A549 treated with AZD2906 at 1 μM for 4 hours (cell line): Measurements from ENCODE around the gene SRSF1. TPM values are rescaled to one million over a fixed set of nuclear protein-coding genes. Genes with fewer than 3 reads are reported as not detected.

ENCODE experiments used
- total RNA-seq: library from RNA; stranded (reverse); fragments of 200-300 nt; extraction: Qiagen RNA extraction; gene quantifications from 5 replicates; pipeline ENCODE4 v1.2.3, GENCODE V29; 2022

The SRSF1 gene, protein sequence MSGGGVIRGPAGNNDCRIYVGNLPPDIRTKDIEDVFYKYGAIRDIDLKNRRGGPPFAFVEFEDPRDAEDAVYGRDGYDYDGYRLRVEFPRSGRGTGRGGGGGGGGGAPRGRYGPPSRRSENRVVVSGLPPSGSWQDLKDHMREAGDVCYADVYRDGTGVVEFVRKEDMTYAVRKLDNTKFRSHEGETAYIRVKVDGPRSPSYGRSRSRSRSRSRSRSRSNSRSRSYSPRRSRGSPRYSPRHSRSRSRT
- total RNA-seq: 220 to 272 TPM (median 241 TPM) in 5 replicates

DNA sequence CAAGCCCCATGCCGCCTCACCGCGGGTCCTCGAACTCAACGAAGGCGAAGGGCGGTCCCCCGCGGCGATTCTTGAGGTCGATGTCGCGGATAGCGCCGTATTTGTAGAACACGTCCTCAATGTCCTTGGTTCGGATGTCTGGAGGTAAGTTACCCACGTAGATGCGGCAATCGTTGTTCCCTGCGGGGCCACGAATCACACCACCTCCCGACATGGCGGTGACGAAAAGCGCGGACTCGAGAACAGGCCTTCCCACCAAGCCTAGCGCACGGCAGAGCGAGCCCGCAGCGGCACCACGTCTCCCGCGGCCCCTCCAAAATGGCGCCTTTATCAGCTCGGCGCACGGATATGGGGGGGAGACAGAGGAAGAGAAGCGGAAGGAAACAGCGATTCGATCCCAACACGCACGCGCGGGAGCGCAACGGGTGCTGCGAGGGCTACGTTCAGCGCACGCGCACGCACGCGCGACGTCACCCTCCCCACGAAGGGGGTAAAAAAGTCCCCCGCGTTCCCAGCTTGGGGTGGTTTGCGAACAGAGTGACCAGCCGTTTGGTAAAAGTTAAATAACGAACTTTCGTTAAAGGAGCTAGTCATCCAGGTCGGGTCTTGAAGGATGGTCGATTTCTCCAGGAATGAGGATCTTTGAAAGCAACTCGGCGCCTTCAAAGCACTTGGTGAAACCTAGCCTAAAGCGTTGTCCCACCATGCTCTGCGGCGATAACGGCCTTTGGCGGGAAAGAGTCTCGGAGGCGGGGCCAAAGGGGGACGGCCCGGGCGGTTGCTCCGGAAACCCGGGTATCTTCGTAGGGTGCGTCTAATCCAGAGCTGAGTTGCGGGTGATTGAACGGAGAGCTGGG, at the start of gene SRSF1:
Gene SRSF1, minus strand, starts transcription at position 323 of the 857 bp plus-strand sequence. Its CDS starts 109 bp downstream, at position 214.

DNA sequence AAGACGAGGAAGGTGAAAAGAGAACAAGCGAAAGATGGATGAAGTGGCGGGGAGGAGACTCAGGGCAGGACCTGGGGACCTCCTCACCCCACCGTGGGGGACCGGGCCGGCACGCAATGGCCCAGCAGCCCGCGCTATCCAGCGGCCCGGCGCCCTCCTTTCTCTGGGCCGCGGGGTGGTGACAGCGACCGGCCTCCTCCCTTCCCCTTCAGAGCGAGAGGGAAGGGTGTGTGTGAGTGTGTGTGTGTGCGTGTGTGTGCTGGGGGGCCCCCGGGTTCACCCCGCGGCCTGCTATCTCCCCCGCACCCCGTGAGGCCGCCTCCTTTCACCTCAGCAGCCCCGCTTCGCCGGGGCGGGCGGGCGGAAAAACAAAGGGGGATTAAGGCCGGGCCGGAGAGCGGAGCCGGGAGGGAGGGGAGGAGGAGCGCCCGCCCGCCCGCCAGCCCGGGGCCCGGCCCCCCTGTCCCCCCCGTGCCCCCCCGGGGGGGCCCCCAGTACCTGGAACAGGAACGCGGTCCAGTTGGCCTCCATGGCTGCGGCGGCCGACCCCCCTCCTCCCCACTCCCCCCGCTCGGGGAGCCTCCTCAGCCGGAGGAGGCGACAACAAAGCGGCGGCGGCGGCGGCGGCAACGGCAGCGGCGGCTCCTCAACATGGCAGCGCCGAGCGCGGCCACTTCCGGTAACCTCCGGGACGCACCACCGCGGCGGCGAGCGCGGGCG, 19.3 kb downstream of the SRSF1 start, which contains the start of gene VEZF1:
Gene VEZF1, minus strand, starts transcription at position 674 of the 720 bp plus-strand sequence. Its CDS starts 143 bp downstream, at position 531.

DNA sequence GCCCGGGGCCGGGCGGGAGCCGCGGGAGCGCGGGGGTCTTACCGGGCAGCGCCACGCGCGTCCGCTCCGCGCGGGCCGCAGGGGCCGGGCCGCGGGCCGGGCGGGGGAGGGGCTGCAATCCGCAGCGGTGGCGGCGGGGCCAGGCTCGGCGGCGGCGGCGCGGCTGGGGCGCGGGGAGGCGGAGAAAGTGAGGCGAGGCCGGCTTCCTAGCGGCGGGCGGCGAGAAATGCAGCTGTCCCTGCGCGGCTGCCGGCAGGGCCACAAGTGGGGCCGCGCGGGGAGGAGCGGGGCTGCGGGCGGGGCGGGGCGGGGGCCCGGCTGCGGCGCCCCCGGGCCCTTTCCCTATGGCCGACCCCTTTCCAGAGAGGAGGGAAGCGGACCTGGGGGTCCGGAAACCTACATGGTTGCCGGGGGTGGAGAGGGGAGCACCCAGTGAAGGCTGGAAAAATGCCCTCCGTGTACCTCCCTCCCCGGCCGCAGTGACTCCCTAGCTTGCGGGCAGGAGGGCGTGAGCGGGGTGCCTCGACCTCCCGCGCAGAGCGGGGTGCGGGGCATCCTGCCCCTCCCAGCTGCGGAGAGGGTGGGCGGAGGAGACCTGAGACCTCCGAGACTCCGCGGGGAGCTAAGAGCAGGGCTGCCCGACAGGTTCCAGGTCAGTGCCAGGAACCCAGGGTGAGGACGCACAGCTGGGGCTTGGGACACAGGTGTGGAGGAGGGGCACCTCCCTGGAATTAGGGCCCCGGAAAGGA, 51.7 kb downstream of the SRSF1 start, which contains the start of gene CUEDC1:
Gene CUEDC1, minus strand, starts transcription at position 230 of the 749 bp plus-strand sequence. CDS start 69,848 bp downstream, outside the sequence.

Other genes starting within 250 kb of the SRSF1 start
- gene MRPS23, start 157.2 kb downstream of the SRSF1 start, total RNA-seq: 166 to 259 TPM (median 173 TPM) in 5 replicates
- gene CUEDC1, start 51.8 kb downstream of the SRSF1 start, total RNA-seq: 48.2 to 60.2 TPM (median 50.5 TPM) in 5 replicates
- gene VEZF1, start 19.0 kb downstream of the SRSF1 start, total RNA-seq: 42.5 to 50.3 TPM (median 47.3 TPM) in 5 replicates
- 20.0 to 24.3 TPM (median 22.6 TPM) in 5 replicates for gene DYNLL2, start 76.2 kb upstream of the SRSF1 start, total RNA-seq
- gene OR4D1, start 141.1 kb upstream of the SRSF1 start, total RNA-seq: 0.02 to 0.03 TPM in 2 of 5 replicates, not detected in the others
- gene OR4D2, start 159.7 kb upstream of the SRSF1 start, total RNA-seq: not detected in 5 replicates
- 0.03 TPM in 1 of 5 replicates, not detected in the others for gene EPX, start 185.5 kb upstream of the SRSF1 start, total RNA-seq
- 9.7 to 11.7 TPM (median 11.4 TPM) in 5 replicates for gene MKS1, start 212.0 kb upstream of the SRSF1 start, total RNA-seq
- 0.06 to 0.10 TPM (median 0.08 TPM) in 4 of 5 replicates, not detected in the other for gene LPO, start 231.3 kb upstream of the SRSF1 start, total RNA-seq